Fibroblast of upper back skin (primary cell): ENCODE results near the gene C8B.

Experiments
- DNase-seq: peaks from one replicate; pipeline ENCODE4 v3.0.0-alpha.2; 2013

Gene C8B

DNA sequence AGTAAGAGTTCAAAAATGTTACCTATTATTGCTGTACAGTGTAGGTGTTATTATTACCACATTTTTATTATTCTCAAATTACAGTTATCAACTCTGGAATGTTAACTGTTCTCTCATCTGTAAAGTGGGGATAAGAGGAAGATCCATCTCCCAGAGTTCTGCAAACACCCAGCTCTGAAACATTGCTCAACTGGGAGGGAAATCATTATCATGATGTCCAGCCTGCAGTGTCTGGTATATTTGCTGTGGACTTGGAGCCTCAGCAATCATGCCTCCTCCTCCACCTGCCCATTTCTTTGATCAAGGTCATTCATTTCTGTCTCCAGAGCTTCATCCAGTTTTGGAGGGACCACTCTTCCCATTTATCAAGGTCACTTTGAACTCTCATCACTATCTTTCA lies 71.8 kb downstream of the C8B start:
- DNase-seq: no peak

DNA sequence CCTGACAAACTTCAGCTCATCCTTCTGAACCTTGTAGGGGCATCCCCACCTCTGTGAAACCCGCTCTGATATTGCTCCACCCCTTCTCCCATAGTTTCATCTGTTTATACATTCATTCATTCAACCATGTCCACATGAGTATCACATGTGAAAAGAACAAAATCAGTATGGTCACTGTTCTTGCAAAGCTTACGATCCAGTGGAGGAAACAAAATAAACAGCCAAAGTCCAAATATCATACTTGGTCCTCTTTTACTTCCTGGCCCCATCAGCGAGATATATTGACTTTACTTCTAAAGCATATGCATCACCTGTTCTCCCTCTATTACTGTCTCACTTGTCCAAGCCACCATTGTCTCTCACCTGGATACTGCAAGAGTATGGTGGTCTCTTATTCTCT lies 75.6 kb downstream of the C8B start:
- DNase-seq: no peak

DNA sequence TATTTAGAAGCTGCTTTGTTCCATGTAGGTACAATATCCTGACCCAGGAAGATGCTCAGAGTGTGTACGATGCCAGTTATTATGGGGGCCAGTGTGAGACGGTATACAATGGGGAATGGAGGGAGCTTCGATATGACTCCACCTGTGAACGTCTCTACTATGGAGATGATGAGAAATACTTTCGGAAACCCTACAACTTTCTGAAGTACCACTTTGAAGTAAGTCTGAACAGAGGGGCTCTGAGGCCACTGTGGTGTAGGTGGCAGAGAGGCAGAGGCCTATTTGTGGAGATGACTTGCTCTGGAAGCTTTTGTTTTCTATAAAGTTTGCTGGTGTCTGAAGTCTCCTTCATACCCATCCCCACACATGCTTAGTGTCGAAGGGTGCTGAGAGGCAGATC lies 84.4 kb downstream of the C8B start:
- DNase-seq: no peak

DNA sequence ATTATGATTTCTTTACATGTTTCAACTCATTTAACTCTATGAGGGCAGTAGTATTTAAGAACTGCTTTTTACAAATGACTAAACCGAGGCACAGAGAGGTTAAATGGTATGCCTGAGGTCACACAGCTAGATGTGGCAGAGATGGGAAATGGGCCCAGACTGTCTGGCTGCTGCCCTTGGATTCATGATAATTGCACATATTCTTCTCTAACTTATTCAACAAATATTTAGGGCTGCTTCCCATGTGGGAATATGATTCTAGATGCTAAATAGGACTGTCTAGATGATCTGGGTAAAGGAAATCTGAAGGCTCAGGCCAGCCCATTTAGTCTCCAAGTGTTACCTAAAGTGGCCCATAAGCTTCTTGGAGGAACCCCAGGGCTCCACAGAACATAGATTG lies 85.0 kb downstream of the C8B start:
- no peak for DNase-seq
